NCI-H774 (cell line): ENCODE results near the gene ADGRB3.
A peak's percentile ranks its signal among the peaks of the same experiment; 100 is the strongest.

ENCODE experiments used
- DNase-seq: peaks from one replicate; lab custom pipeline; 2025; lab: John Stamatoyannopoulos, UW

The ADGRB3 gene

DNA sequence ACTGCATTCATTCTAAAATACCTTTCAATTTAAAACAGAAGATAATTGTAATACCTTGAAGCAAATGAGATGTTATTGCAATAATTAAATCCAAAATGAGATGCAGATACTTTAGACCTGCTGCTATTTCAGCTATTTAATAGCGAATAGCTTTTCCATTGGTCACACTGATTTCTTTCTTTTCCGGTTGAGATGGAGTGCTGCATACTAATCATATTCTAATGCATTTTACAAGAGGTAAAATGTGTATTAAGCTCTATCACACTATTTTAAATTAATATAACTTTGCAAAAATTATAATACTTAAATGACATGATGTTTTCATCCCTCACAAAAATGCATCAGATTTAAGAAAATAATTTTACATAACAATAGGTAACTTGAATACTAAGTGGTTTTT is 74.0 kb downstream of the ADGRB3 start:
- DNase-seq, result no peak

DNA sequence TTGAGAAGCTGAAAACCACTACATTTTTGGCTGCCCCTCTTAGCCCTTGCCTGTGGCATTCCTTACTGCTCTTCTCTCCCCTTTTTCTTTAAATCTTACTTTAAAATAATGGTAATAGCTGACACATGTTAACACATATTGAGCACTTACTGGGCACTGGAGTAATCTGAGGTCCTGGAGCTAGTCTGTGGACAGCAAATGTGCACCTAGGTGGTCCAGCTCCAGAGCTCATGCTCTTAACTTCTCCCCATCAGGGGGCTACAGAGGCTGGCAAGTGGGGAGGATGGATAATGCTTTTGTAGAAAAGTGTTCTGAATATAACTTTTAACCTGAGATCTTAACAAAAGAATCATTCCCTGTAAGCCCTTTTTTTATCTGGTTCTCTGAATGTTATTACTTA is 74.8 kb downstream of the ADGRB3 start:
- no peak for DNase-seq

DNA sequence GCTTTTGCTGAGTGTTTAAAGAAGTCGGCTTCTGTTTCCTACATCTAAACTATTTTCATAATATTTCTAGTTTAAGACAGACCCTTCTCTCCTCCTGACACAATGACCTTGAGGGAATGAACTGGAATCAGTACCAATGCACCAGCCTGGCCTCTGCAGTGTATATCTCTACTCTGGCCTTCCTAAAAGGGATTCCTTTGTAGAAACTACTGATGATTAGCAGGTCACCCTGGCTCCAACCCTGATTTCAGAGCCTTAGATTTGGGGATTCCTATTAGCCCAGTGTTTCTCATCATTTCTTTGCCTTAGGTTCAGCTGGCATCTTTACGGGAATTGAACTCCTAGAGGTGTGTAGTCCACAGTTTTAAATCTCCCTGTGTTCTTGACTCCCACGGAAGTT is 75.4 kb downstream of the ADGRB3 start:
- DNase-seq, result no peak

DNA sequence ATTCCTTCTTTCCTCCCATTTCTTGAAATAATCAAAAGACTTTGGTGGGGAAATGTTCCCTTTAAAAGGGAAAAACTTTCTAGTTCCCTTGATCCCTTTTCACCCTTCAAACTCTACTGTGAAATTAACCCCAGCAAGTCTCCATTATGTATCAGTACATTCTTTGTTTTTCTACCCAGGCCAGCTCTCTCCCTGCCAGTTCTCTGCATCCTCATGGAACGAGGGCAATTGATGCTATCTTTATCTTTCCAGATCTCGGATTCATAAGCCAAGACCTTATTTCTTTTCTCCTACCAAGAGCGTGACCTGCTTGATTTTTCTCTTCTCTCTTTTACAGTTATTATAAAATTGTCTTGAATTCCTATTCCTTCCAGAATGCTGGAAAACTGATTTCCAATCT is 75.8 kb downstream of the ADGRB3 start:
- DNase-seq, result no peak

DNA sequence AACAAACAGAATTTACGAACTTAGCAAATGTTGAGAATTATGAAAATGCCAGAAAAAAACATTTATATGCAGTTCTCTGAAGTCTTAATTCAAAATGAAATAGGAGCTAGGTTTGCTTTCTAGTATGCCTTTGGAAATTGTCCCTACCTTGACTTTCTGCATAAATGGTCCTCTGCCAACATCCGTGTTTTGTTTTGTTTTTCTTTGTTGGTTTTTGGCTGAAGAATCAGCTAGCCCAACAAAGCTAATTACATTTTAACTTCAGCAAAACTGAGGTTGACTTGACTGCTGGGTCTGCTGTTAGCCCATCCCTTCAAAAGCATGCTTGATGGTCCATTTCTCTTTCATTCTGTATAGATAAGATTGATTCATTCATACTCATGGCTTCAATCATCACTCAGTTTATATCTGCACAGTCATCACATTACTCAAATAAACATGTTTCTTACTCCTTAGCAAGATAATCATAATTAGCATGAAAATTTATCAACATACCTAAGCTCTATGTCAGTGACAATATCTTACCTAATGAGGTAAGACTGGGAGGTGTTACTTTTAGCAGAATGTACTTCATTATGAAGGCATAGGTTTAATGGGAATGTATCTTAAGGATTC is 76.4 kb downstream of the ADGRB3 start:
- no peak for DNase-seq

DNA sequence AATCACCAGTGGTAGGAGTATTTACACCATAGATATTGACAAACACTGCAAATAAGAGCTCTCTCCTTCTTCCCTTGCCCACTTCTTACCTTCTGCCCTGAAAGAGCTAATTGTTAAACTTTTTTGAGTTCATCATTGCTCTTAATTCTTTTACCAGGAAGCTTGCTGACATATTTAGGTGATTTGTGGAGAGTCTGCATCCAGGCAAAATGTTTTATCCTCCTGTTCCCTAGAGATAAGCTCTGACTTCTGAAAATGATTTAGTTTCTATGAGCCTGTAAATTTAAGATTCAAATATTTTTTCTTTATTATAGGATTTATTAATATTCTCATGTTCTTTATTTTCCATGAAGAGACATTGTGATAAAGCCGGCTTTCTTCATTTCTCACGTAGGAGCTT is 81.5 kb downstream of the ADGRB3 start:
- no peak for DNase-seq

DNA sequence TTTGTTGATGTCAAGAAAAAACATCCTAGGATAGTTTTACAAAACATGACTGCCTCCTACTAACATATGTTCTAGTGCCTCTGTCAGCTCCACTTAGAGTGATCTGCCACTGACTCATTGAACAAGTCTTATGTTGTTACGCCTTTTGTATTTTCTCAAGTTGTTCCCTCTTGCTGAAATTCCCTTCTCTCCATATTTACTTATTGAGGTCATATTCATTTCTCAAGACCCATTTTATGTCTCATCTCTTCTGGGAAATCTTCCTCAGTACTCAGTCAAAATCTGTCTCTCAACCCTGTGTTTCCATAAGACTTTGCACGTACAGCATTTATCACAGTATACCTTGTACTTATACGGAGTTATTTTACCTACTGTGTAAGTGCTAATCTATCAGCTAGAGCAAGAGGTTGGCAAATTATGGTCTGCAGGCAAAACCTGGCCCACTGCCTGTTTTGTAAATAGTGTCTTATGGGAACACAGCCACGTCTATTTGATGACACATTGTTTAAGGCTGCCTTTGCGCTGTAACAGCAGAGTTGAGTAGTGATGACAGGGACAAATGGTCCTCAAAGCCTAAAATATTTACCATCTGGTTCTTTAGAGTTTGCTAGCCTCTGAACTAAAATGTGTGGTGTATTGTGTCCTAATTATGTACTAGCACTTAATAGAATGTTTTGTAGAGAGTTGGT is 83.4 kb downstream of the ADGRB3 start:
- peak; percentile 89 for DNase-seq

DNA sequence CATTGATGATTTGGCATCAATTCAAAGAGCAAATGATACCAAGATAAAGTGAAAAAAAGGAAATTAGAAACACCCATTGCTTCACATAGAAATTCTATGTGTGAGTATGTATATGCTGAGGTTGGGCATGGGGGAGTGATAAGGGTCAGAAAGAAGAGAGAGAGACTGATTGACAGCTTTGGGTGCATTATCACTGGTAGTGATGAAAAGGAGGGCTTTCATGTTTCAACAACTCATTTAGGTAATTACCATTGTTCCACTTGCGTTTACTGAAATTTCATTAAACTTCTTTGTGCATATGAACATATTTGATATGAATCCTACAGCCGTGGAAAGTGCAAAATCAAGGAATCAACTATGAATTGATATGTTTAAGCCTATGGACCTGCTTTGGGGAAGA is 84.7 kb downstream of the ADGRB3 start:
- DNase-seq, result no peak

DNA sequence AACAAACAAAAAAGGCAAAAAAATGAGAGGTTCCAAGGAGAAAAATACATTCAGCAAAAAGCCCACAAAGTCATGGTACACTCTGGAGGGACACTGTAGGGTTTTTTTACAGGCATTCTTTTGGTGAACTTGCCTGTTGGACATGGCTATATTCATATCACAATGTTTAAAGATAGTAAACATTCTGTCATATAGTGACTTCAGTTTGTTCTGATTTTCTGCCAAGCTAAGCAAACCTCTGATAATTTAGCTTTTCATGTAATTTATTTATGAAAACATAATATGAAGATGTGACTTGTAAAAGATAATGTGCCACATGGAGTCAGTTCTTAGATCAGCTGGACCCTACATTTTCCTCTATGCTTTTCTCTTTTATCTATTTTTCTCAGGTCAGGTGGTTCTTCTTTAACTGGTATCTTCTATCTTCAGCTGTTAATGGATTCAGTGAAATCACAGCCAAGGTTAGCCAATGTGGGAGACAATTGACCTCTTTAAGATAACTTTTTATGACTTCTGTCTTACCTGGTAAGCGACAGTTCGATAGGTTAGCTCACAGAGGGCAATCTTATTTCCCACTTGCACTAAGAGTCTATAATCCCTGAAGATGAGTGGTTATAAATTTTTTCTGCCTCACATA is 87.9 kb downstream of the ADGRB3 start:
- DNase-seq, result no peak

DNA sequence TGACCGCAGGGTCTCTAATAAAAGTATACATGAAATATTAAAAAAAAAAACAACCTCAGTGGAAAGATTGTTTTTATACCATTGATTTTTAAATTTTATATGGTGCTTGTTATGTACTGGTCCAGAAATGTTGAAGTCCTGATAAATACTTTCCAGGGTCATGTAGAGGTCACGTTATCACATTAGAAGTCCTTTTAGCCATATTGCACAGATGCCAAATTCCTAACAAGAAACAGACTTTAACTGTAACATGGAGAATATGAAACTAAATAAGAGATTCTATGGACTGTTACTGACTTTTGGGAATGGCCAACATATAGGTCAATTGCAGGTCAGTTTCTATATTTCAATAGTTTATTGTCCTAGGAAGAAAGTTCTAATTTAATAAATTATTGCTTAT is 89.0 kb downstream of the ADGRB3 start:
- no peak for DNase-seq

DNA sequence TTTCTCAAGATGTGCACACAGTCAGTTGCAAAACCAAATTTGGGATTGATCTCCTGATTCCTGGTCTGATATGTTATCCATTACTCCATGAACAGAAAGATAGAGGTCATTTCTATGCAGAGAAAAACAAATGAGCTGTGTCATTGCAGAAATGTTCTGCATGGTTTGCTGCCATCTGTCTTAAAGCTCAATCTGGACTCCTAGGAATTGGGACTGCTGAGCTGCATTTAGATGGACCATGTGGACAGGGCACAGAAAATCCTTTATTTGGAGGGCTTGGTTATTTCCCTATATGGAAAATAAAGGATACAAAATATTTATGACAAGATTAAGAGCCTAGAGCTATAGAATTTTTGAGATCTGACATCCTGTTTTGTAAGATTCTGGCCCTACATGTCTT is 91.3 kb downstream of the ADGRB3 start:
- DNase-seq, result no peak

DNA sequence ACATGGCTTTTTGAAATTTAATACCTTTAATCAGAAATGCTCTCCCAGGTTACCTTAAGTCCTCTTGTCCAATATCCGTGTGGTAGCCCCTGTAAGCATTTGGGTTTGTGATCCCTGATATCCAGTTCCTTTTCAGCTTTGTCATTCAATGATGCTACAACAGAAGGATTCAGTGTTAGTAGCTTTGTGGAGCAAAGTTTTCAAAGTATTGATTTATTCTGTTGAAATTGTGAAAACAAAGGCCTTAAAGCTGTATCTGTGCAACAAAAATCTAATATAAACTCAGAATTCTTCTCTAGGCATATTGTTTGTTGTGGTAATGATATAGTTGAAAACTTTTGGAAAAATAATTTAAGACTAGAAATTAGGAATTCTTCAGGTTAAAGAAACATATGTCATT is 91.9 kb downstream of the ADGRB3 start:
- DNase-seq, result no peak

DNA sequence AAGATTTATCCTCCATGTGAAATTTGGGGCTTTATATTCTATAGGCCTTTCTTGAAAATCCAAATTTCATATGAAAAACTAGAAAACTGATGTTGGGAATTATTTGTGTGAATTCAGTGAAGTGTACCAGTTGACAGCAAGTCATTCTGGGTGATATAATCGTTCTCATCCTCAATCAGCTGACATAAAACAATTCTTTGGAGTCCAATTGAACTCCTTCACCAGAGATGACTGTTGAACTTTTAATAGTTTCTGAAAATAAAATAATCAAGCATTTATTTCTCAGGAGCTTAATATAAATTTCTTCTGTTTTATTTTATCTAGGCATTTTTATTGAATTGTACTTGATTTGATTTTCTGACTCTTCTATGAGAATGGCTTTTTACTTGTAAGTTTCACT is 92.6 kb downstream of the ADGRB3 start:
- DNase-seq, result no peak

DNA sequence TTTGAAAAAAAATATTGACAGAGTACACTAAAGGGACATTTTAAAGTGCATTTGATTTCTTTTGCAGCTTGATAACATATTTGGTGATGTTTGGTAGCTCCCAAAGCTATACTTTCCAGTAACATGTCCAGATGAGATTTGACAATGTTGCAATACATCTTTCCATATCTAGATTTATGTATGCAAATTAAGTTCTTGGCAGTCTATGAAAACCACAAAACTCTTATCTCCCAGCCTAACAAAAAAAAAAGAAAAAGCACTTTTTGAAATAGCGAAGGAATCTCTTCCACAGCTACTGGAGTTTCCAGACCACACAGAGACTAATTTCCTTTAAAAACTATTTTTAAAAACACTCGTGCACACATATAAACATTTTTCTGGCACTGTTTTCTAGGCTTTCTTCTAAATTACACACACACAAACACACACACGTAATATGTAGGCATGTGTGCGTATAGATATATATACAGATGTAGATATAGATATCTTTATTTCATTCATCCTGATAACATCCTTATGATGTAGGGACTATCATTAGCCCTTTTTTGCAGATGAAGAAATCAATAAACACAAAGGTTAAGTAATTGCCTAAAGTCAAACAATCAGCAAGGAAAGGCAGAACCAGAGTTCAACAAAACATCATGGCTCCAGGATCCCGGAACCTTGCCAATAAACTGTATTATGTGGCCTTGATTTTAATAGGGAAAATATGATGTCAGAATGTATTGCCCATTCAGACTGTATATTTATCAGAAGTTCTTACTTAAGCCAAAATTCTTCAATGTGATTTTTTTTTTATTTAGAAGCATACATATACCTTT is 93.3 kb downstream of the ADGRB3 start:
- DNase-seq, result no peak

DNA sequence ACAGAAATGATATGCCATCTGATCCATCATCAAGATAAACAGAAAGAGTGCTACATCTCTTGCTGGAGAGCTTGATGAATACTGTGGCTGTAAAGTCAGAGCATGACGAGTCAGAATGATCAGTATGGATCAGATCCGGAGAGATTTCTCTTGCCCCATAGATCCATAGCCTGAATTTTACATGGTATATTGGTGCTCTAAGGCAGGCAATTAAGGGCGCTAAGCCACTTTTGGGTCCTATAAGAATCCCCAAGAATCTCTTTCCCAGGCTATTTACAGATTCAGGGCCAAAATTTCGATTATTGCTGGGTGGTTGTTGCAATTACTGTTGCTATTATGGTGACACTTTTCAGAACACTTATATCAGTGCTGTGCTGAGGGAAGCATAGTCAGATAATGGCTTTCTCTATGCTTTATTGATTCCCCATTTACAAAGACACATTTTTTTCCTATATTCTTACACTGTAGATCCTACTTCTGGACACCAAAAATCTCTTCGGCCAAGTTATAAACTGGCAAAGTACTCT is 94.4 kb downstream of the ADGRB3 start:
- no peak for DNase-seq

DNA sequence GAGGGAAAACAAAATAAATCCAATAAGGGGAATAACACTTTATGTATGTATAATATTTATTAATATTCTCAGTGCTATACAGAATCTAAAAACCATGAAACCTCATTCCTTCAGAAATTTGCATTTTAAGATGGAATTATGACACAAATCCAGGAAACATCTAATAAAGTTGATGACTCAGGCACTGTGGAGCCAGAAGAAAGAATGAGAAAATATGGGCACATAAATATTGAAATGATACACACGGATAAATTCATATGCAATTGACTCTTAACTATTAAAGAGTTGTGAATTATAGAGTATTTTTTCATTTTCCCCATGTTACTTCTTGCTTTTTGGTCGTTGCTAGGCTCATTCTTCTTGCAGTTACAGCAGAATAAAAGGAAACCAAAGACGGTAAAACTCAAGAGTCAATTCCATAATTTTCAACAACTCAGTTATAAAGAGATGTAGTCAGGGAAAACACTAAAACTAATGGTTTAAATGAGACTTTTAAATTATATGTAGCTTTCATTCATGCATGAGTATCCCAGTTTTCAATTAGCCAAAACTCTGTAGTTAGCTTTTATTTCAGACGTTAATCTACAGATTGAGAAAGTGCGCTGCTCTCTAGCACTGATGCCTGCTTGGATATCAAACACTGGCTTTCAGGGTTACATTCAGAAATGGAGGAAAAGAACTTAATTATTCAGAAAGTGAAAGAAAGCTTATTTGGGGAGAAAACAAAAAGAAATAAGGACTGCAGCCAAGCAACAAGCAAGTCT is 95.4 kb downstream of the ADGRB3 start:
- DNase-seq, result no peak

DNA sequence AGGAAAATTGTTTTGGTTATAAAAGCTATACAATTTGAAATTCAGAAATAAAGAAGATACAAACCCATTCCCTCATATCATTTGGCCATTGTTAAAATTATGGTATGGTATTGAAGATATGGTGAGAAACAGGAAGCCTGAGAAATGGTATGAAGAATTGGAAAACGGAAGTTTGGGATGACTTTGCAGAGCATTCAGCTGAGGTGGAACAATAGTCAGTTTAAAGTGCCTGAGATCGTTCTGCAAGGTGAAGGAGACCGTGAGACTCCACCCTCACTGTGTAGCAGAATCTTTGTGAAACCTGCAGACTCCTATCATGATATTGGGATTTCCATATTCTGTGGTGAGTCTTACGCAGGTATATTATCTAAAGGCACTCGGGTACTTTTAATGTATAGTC is 97.3 kb downstream of the ADGRB3 start:
- DNase-seq, result no peak

DNA sequence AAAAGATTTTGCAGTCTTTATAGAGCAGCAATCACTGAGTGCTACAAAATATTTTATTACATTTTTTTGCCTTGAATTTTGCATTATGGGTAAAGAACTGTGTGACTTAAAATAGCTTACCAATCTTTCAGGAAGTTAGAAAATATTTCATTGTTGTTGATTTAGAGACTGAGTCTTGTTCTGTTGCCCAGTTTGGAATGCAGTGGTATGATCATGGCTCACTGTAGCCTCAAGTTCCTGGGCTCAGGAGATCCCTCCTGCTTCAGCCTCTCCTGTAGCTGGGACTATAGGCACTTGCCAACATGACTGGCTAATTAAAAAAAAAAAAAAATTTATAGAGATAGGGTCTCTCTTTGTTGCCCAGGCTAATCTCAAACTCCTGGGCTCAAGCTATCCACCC is 100.8 kb downstream of the ADGRB3 start:
- DNase-seq, result no peak

DNA sequence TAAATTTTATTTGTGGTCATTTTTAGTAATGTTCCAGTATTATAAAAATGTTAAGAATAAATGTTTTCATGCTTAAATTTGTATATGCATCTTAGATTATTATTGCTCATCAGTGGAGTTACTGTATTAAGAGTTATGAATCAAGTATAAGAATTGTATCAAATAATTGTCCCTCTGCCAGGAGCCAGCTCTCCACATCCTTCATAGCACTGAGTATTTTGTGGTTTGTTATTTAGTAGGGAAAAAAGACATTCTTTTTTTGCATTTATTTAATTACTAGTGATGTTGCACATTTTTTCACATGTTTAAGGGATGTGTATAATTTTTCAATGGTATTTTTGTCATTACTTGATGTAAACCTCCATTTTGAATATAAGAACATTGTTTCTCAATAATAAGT is 102.0 kb downstream of the ADGRB3 start:
- DNase-seq, result no peak

DNA sequence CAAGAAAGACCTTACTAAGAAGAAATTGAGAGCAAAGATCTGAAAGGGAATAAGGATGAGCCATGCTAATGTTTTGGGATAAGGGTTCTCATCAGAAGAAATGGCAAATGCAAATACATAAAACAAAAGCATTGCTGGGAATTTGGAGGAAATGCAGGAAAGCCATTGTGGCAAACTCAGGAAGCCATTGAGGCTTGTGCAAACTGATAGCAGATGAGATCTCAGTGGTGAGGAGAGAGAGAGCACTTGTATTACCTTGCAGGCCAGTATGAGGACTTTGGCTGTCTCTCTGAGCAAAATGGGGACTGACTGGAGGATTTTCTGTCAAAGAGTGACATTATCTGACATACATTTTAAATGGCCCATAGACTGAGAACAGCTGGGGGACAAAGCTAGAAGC is 103.0 kb downstream of the ADGRB3 start:
- no peak for DNase-seq

DNA sequence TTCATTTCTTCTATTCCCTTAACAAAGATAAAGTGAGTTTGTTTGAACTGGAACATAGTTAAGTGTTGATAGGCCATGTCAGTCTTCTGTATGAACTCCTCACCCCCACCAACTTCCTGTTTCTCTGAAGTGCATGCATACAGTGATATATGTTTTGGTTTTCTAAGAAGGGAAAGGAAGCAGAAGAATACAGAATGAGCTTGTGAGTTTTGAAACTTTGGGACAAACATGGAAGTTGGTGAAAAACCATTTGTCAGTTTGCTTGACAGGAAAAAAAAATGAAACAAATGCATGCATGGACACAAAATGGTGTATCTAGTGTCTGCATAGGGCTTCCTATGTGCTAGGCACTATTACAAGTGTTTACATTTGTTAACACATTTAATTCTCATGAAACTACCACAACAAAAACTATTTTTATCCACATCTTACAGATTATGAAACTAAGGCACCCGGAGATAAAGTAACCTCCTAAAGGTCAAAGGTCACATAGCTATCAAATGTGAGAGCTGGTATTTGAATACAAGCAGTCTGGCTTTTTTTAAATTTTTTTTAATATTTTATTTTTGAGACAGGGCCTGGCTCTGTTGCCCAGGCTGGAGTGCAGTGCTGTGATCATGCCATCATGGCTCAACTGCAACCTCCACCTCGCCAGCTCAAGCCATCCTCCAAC is 105.9 kb downstream of the ADGRB3 start:
- no peak for DNase-seq
